ENCODE results near the gene STARD3. TPM values are rescaled to one million over a fixed set of nuclear protein-coding genes. Genes with fewer than 3 reads are reported as not detected.

STARD3 gene
- total RNA-seq, 2 experiments from 2014 or later: 70.0 to 72.8 TPM

- CTCF ChIA-PET: interaction anchor here (1.1 to 3.8 kb wide), 3 partner anchors 22 to 24 kb away, joined by 3 to 16 read pairs (median 4); no protein-coding TSS in a partner anchor
- POLR2A ChIA-PET: no interaction called here
- Mint-ChIP-seq H3K4me1 (peaks cover 19% of the 10 kb centered on the region), H3K9me3 (no peaks in the 10 kb centered on the region), H3K27ac (no peak overlapping the region), H3K4me3 (no peak overlapping the region), H3K27me3 (peaks cover 86% of the 10 kb centered on the region), H3K36me3 (ENCODE audit: low read depth) (no peaks in the 10 kb centered on the region)
- DNase-seq: no peak
Observed at GRCh38 chr17:39599665-39600231, 37.2 kb upstream of the STARD3 start.

GRCh38 chr17:39600288-39600996 lies 36.5 kb upstream of the STARD3 start:
- Mint-ChIP-seq H3K27ac (no peak overlapping the region), H3K36me3 (ENCODE audit: low read depth) (no peaks in the 10 kb centered on the region), H3K4me1 (peaks cover 20% of the 10 kb centered on the region), H3K4me3 (no peak overlapping the region), H3K27me3 (peaks cover 84% of the 10 kb centered on the region), H3K9me3 (no peaks in the 10 kb centered on the region)
- POLR2A ChIA-PET: no interaction called here
- no peak for DNase-seq
- CTCF ChIA-PET: interaction anchor here (1.1 to 3.8 kb wide), 4 partner anchors 14 to 24 kb away, joined by 3 to 16 read pairs (median 4); no protein-coding TSS in a partner anchor

GRCh38 chr17:39600997-39601597 lies 35.8 kb upstream of the STARD3 start:
- H3K36me3 Mint-ChIP-seq (ENCODE audit: low read depth): no peaks in the 10 kb centered on the region
- H3K9me3 Mint-ChIP-seq: no peaks in the 10 kb centered on the region
- H3K27me3 Mint-ChIP-seq: peaks cover 82% of the 10 kb centered on the region
- peaks cover 22% of the 10 kb centered on the region for H3K4me1 Mint-ChIP-seq
- H3K4me3 Mint-ChIP-seq: no peak overlapping the region
- POLR2A ChIA-PET: no interaction called here
- DNase-seq: no peak
- no peak overlapping the region for H3K27ac Mint-ChIP-seq
- CTCF ChIA-PET: interaction anchor here (0.6 to 3.8 kb wide), 5 partner anchors 13 to 25 kb away, joined by 3 to 16 read pairs (median 3); no protein-coding TSS in a partner anchor

- CTCF ChIA-PET: interaction anchor here (0.6 to 3.8 kb wide), 4 partner anchors 13 to 25 kb away, joined by 3 to 16 read pairs (median 3); no protein-coding TSS in a partner anchor
- no peak for DNase-seq
- Mint-ChIP-seq H3K4me1 (peaks cover 22% of the 10 kb centered on the region), H3K9me3 (no peaks in the 10 kb centered on the region), H3K36me3 (ENCODE audit: low read depth) (no peaks in the 10 kb centered on the region), H3K4me3 (no peak overlapping the region), H3K27me3 (peaks cover 79% of the 10 kb centered on the region), H3K27ac (no peak overlapping the region)
- POLR2A ChIA-PET: no interaction called here
Observed at GRCh38 chr17:39601758-39602532, 35.0 kb upstream of the STARD3 start.

GRCh38 chr17:39602533-39603303 lies 34.2 kb upstream of the STARD3 start:
- Mint-ChIP-seq H3K9me3 (no peaks in the 10 kb centered on the region), H3K27ac (no peak overlapping the region), H3K4me3 (no peak overlapping the region), H3K4me1 (peaks cover 24% of the 10 kb centered on the region), H3K27me3 (peaks cover 79% of the 10 kb centered on the region), H3K36me3 (ENCODE audit: low read depth) (no peaks in the 10 kb centered on the region)
- POLR2A ChIA-PET: no interaction called here
- CTCF ChIA-PET: interaction anchor here (1.4 kb wide), 1 partner anchor 21 kb away, joined by 3 read pairs; no protein-coding TSS in a partner anchor
- no peak for DNase-seq

- DNase-seq: no peak
- no peaks in the 10 kb centered on the region for H3K9me3 Mint-ChIP-seq
- H3K4me1 Mint-ChIP-seq: peaks cover 19% of the 10 kb centered on the region
- no peaks in the 10 kb centered on the region for H3K36me3 Mint-ChIP-seq (ENCODE audit: low read depth)
- CTCF ChIA-PET: interaction anchor here (0.7 kb wide), 1 partner anchor 18 kb away, joined by 3 read pairs; no protein-coding TSS in a partner anchor
- H3K27ac Mint-ChIP-seq: no peak overlapping the region
- peaks cover 76% of the 10 kb centered on the region for H3K27me3 Mint-ChIP-seq
- H3K4me3 Mint-ChIP-seq: no peak overlapping the region
- POLR2A ChIA-PET: no interaction called here
Observed at GRCh38 chr17:39603304-39604016, 33.5 kb upstream of the STARD3 start.

- Mint-ChIP-seq H3K4me3 (no peak overlapping the region), H3K27me3 (peaks cover 81% of the 10 kb centered on the region), H3K9me3 (no peaks in the 10 kb centered on the region), H3K4me1 (peaks cover 14% of the 10 kb centered on the region), H3K36me3 (ENCODE audit: low read depth) (no peaks in the 10 kb centered on the region), H3K27ac (no peak overlapping the region)
- no peak for DNase-seq
- ChIA-PET CTCF (interaction anchor here (0.7 to 1.5 kb wide), 2 partner anchors 17 to 438 kb away, joined by 4 read pairs; no protein-coding TSS in a partner anchor), POLR2A (no interaction called here)
Observed at GRCh38 chr17:39604911-39605491, 31.9 kb upstream of the STARD3 start.

- POLR2A ChIA-PET: interaction anchor here (0.6 kb wide), 1 partner anchor 672 kb away, joined by 4 read pairs; no protein-coding TSS in a partner anchor
Observed at GRCh38 chr17:39605492-39606433, 31.2 kb upstream of the STARD3 start.

GRCh38 chr17:39606434-39607056 lies 30.4 kb upstream of the STARD3 start:
- no peak overlapping the region for H3K27ac Mint-ChIP-seq
- ChIA-PET POLR2A (no interaction called here), CTCF (interaction anchor here (0.6 to 3.2 kb wide), 3 partner anchors 15 to 151 kb away, joined by 3 to 9 read pairs (median 4); no protein-coding TSS in a partner anchor)
- DNase-seq: no peak
- no peaks in the 10 kb centered on the region for H3K36me3 Mint-ChIP-seq (ENCODE audit: low read depth)
- H3K27me3 Mint-ChIP-seq: peaks cover 70% of the 10 kb centered on the region
- peaks cover 14% of the 10 kb centered on the region for H3K4me1 Mint-ChIP-seq
- no peaks in the 10 kb centered on the region for H3K9me3 Mint-ChIP-seq
- no peak overlapping the region for H3K4me3 Mint-ChIP-seq

More at GRCh38 chr17:39605492-39606433, 31.2 kb upstream of the STARD3 start:
- Mint-ChIP-seq H3K27ac (no peak overlapping the region), H3K9me3 (no peaks in the 10 kb centered on the region), H3K27me3 (peaks cover 76% of the 10 kb centered on the region), H3K4me1 (peaks cover 14% of the 10 kb centered on the region), H3K4me3 (no peak overlapping the region), H3K36me3 (ENCODE audit: low read depth) (no peaks in the 10 kb centered on the region)
- CTCF ChIA-PET: interaction anchor here (0.6 to 1.5 kb wide), 2 partner anchors 16 to 150 kb away, joined by 3 to 4 read pairs; no protein-coding TSS in a partner anchor
- DNase-seq: no peak

Measured in activated CD4-positive, alpha-beta T cell treated with anti-CD3 and anti-CD28 coated beads, Interleukin-2, amount 10 ng/mL, durations not matched to agents 7 days and 5 days (primary cell).